GM18868 (cell line): ENCODE results near the gene MAPK10.
A peak's percentile ranks its signal among the peaks of the same experiment; 100 is the strongest.

ENCODE experiments used
- ATAC-seq: cut with Tn5 transposase; IDR thresholded peaks from one replicate; pipeline ENCODE4 v1.9.1; 2021; ENCODE audit warnings: mild to moderate bottlenecking, moderate library complexity; ENCODE audit not compliant: unreplicated experiment

Gene MAPK10

DNA sequence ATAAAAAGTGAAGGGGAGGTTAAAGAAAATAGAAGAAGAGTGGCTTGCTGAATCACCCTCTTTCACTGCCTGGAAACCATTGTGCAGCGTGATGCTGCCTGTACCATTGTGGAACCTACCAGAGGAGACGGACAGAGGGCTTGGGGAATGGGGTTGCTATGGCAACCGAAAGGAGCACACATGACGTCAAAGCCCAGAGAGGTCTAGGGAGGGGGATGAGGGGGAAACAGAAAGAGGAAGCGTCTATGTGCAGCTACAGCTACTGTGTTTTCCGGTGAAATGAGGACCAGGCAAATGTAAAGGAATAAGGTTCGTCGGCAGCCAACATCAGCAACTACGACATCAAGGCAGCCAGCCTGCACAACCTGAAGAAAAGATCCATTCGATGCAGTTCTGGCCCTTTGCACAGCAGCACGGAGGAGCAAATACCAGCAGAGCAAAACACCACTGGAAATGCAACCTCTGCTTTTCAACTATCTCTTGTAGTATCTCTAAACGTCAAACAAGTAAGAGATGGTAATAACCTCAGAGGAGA lies at the start of gene MAPK10:
Gene MAPK10, minus strand, starts transcription at position 110 of the 535 bp plus-strand sequence.
- peak; percentile 99 for ATAC-seq

DNA sequence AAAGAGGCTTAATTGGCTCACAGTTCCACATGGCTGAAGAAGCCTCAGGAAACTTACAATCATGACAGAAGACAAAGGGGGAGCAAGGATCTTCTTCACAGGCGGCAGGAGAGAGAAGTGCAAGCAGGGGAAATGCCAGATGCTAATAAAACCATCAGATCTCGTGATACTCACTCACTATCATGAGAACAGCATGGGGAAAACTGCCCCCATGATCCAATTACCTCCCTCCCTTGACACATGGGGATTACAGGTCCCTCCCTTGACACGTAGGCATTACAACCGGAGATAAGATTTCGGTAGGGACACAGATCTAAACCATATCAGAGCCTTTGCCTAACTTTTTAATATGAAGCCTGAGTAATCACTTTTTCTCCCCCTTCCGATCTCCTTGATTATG lies 43.7 kb upstream of the MAPK10 start:
- ATAC-seq: no peak

DNA sequence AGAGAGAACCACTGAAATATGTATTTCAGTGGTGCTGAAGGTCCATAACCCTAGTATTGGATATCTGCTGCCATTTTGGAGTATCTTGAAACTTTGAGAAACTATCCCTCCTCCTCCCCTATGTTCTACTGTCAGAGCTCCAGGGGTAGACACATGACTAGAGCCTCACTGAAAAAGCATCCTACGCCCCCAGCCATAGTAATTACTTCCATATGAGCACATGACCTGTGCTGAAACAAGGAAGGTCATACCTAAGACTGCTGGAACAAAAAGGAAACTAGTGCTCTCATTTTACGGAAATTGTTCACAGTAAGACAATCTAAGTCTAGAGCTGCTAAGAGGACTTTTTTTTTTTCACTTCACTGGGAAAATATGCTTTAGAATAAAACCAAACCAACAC lies 42.0 kb upstream of the MAPK10 start:
- ATAC-seq: no peak

DNA sequence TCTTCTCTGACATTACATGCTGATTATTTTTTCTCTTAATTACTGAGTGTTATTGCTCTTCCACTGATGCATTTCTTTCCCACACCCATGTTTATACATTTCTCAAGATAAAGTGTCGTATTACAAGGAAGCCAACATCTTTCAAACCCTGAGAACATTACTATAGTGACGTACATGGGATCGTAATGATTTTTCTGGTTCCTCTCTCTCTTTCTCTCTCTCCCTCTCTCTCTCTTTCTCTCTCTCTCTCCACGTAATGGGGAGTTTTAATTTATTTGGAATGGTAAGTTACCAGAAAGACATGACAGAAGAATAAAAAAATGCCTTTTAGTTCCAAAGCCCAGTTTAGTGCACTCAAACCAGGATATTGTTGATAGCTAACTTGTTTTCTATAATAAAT lies 40.4 kb upstream of the MAPK10 start:
- no peak for ATAC-seq

DNA sequence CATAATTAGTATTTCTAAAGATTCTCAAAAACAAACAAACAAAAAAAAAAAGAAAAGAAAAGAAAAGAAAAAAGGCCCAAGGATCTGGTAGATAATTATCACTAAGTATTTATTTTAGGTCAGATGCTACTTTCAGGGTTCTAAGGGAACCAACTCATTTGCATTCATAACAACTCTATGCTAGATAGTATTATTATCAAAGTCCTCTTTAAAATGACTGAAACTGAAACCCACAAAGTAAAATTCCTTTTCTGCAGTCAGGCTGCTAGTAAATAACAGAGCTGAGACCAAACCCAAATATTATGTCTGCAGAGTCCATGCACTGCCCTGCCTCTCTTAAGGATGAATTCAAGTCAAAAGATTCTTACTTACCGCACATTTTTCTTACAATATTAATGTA lies 38.3 kb upstream of the MAPK10 start:
- peak; percentile 79 for ATAC-seq

DNA sequence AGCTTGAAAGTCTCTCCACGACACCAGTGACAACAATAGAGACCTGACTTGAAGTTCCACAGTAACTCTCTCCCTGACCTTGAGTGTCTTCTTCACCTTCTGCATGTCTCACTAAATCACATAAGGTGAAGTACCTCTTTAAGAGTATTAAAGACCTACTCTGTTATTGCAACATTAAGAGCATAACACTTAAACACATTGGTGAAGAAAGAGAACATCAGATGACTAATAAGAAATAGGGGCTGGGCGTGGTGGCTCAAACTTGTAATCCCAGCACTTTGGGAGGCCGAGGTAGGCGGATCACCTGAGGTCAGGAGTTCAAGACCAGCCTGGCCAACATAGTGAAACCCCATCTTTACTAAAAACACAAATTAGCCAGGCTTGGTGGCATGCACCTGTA lies 33.9 kb upstream of the MAPK10 start:
- ATAC-seq: no peak

DNA sequence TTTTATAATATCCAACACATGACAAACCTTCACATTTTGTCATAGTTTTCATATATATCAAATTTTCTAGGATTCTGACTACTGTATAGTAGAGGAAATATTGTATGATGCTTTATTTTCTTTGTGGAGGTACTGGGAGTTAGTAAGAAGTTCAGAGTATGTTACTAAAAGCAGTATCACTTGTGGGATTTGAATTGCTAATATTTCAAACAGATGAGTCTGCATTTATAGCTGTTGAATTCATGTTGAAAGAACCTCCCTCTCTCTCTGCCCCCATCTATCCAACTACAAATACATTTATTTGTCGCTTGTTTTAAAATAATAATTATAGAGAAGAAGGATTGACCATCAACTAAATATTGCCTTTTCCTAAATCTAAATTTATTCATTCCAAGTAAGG lies 29.8 kb upstream of the MAPK10 start:
- ATAC-seq: no peak

DNA sequence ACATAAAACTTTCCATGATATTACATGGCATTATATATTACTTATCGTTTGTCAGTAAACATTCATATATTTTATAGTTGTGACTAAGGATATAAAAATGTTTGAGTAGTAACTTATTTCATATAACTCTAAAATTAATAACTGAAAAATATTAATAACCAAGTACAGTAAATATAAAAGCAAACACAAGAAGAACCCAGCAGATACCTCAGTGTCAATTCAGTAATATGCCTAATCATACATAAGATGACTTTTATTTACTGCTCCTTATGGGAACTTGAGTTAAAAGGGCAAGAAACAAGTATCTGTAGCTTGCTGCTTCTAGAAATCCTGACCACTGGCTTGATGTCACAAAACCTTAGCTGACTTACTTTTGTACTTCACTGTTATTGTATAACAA lies 28.4 kb upstream of the MAPK10 start:
- no peak for ATAC-seq

DNA sequence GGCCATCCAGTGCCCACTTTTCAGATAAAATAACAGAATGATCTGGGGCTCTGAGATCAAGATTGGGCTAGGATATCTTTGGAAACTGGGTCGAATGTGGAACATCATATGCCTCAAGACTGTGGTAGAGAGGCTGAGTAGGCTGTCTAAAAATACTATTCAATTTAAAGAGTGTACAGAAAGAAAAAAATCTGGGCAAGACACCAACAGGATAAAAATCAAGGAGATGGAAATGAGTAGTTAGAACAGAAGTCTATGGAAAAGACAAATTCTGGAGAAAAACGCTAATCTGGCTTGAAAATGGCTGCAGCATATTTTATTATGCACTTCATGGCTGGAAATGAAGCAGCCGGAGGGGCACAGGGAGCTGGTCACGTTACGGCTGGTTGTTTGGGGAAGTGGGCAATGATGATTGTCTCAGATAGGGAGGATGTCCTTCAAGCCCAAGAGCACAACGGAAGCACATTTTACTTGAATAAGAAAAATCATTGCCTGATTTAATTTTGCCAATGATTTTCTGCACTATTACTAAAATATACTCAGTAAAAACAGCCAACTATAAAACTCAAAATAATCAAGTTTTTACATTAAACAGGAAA lies 27.1 kb upstream of the MAPK10 start:
- ATAC-seq: no peak

DNA sequence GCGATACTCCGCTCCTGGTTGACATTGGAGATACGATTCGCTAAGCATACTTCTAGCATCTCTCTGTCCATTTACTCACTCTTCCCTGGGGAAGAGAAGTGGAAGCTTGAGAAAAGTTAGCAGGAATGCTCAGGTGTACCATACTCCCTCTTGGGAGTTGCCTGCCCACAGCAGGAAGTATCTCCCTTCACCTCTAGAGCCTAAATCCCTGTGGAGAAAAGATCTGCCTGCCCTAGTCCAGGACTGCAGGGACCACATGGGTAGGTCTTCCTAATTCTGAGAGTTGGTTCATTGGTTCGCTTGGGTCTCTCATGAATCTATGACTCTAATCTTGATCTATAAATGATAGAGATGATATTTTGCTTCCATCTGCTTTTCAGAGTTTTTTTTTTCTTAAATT lies 26.3 kb upstream of the MAPK10 start:
- ATAC-seq: no peak

DNA sequence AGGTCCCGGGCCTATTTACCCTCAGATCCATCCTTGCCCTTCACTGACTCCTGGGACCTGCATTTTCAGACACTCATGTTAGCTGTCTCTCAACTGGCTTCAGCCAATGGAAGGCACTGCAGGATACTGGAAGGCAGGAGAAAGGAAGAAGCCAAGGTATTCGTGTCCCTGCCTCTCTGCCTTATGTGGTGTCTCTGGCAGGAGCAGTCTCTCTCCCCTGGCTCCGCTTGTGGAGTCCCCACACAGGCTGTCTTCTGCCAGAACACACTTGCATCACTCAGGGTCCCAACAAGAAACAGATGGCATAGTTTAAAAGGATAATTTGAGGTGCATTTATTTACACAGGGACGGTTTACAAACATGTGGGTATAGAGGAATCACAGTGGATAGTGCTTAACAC lies 21.6 kb upstream of the MAPK10 start:
- no peak for ATAC-seq

DNA sequence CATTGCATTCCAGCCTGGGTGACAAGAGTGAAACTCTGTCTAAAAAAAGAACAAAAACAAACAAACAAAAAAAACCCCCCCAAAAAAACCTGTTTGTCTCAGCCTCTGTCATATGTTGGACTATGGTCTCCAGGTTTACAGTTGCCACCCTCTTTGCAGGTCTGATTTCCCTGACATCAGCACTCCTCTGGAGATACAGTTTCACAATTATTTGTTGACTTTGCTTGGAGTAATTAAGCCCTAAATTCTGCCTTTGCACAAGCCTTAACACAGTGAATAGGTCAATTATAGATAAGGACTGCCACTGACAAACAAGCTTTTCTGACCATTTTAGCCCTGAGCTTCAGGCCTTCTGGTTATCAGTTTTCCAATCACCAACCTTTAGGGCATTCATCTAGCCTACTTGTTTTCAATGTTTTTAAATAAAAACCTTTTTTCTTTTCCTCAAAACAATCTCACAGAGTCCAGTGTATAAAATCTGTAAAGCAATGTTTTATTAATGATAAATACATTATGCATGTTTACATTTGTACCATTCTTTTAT lies 20.4 kb upstream of the MAPK10 start:
- no peak for ATAC-seq

DNA sequence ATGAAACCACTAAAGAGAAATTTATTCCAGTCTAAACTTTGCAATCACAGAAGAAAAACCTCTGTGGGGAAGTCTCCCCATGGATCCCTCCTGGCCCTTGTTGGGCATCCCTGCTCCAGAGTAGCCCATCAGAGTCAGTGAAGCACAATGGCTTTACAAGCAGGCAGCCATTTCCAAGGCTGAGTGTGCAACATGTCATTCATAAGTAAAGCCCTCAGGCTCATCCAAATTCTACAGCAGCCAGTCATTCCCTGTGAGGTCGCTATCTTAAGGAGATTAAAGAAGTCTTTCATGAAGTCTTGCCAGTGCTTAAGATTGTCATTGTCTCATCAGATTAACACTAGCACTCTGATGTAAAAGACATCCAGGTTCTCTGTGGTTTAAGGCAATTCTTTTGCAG lies 17.0 kb upstream of the MAPK10 start:
- ATAC-seq: no peak

DNA sequence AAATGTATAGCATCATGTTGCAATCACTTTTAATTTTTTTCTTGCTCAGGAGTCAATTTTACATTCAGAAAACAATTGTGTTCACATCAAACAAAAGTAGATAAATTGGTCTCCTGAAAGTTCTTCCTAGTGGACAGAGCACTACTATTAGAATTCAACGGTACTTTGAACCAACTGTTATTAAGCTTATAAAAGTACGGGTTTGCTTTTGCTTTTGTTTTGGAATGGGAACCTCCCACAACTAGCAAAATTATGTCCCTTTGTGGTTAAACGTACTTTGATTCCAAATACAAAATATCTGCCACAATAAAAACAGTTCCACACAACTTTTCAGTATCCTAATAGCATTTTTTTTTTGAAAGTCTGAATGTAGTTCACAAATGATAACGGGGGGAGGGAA lies 8.6 kb upstream of the MAPK10 start:
- no peak for ATAC-seq

DNA sequence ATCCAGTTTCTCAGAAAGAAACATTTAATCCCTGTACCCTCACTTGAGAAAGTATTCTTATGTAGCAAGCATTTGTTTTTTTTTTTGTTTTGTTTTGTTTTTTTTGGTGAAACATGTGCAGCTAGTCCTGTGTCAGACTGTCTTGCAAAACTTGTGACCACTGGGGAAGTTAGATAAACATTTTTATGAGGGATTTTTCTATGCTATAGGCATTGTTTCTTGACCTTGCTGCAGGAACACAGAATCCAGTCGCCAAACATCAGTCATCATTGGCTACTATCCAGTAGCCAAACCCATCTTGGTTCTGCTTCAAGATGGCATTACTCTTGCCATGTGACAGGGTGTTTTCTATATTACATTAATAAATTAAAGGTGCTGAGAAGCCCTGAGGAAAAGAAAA lies 7.7 kb upstream of the MAPK10 start:
- no peak for ATAC-seq

DNA sequence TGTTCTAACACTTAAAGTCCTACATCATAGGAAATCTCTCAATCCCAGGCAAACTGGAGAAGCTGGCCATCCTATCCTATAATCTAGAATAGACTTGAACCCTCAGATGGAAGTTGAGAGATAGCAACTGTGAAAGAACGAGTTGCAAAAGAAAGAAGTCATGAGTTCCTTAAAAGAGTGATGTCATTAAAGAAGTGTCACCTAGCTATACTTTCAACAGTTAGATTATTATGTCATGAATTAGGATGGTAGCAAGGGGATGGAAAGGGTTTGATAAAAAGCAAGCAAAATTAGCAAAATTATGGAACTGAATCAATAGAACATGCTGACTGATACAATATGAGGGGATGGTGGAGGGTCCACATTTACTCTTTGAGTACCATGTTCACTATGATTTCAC lies 7.1 kb upstream of the MAPK10 start:
- ATAC-seq: no peak

DNA sequence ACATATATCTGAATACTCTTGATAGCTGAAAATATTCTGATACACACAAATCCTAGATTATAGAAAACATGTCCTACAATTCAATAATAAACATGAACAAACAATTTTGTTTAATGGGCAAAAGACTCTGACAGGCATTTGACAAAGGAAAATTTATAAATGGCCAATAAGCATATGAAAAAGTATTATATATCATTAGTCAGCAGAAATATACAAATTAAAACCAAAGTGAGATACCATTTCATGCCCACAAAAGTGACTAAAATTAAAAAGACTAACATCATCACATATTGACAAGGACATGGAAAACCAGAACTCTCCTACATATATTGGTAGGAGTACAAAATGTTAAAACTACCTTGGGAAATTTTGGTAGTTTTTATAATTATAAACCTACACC lies 2.7 kb upstream of the MAPK10 start:
- ATAC-seq: no peak

DNA sequence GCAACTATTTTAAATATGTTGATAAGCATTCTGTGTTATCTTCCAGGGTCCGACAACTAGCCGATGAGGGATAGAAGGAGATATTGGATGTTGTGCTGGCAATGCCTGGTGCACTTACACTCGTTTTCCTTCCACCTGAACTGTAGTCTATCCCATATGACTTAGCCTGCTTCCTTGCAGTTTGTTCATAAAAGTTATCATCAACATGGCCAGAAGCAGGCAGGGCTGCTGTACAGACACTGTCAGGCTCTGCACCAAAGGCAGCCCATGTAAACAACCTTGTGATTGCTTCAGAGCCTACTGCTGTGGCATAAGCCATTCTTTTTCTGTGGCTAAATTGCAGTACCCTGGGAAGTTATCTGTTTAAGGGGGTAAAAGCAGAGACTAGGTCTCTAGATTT lies 1.6 kb downstream of the MAPK10 start:
- ATAC-seq: no peak

DNA sequence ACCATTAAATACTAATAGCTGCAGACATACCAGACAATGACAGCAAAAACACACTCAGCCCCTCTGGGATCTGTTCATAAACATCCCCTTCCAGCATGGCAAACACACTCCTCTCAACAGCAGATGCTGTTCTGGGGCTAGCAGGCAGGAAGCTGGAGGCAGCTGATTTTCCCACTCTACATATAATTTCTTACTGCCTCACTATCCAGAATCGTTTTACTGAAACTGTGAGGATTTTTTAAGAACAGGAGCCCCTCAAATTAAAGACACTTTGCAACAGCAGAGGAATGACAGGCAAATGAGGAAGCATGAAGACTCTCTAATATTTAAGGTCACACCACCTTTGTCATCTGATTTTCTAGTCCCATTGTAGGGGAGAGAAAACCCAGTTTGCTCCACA lies 2.2 kb downstream of the MAPK10 start:
- no peak for ATAC-seq

DNA sequence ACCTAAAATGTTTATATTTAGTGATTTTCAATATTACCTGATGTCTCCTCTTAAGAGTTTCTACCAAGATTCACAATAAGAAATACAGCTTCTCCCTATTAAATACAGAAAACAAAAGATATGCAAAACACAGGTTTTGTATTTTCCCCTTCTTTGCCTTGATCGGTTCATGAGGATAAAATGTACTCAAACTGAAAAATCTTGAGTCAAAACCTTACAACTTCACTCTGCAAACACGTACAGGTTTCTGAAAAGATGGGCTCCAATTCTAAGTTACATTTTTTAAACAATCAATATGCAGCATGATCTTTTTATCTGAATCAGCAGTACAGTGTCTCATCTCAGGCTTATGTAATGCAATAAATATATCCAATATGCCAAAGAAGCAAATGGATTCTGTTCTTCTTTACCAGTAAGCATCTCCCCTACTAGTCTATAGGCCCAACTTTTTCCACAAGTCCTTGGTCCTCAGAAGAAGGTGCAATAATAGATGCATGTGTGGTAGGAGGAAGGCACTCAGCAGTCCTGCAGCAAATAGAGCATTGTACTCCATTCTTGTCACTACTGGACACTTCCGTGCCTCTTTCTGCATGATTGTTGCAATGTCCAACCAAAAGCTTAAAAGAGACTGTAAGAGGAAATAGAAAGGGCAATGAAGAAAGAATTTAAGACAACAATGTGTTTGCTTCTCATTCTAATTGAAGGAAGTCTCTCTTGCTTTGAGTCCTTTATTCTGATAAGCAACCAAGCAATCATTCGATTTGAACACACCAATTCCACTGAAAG lies 3.2 kb downstream of the MAPK10 start:
- ATAC-seq: no peak

DNA sequence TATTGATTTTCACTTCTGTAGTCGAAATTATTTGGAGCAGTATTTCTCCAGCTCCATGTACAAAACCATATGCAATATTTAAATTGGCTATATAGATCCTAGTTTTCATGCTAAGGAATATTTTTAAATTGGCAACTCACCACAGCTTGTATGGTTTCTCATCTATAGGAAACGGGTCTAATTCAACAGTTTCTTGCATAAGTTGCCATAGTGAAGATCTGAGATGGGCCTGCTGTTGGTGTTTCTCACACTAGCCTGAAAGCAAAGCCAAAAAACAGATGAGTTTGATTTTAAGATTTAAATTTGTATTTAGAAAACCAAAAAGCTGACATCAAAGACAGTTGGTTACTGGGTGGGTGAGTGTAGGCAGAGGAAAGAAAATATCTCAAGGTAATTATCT lies 5.5 kb downstream of the MAPK10 start:
- no peak for ATAC-seq

DNA sequence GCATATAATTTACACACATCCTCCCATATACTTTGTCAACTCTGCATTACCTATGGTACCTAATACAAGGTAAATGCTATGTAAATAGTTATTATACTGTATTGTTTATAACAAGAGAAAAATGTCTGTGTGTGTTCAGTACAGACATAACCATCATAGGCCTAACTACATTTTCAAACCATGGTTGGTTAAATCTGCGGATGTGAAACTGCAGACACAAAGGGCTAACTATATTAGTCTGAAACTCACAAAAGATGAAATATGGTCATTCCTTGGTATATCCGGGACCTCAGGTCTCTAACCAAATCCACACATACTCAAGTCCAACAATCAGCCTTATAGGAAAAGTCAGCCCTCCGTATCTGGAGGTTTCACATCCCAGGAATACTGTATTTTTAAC lies 13.5 kb downstream of the MAPK10 start:
- ATAC-seq: no peak
